Keratinocyte (primary cell): ENCODE data around the gene PEX10. TPM values are rescaled to one million over a fixed set of nuclear protein-coding genes. Genes with fewer than 3 reads are reported as not detected.
A peak's percentile ranks its signal among the peaks of the same experiment; 100 is the strongest.

Experiments
- DNase-seq: peaks from one replicate; pipeline ENCODE4 v3.0.0-alpha.2; 2011; ENCODE audit warnings: low read depth, missing footprints, low spot score
- FAIRE-seq: peaks from 2 replicates; lab custom pipeline; 2011; peaks lifted over from hg19 to GRCh38; lab: Jason Lieb, UNC
- H2AFZ ChIP-seq: 2 replicates; pipeline ENCODE4 v1.6.0; 2012; ENCODE audit warnings: low read length, control low read depth, inconsistent platforms; ENCODE audit not compliant: control insufficient read depth
- H3K27ac ChIP-seq: 2 replicates; pipeline ENCODE4 v1.5.1; 2011; ENCODE audit warnings: low read length; ENCODE audit not compliant: control insufficient read depth, insufficient read depth
- H3K27me3 ChIP-seq: 3 replicates; pipeline ENCODE4 v1.6.0; 2011; ENCODE audit warnings: low read length; ENCODE audit not compliant: control insufficient read depth, insufficient read depth; ENCODE audit errors: extremely low read depth
- H3K36me3 ChIP-seq, 2 experiments: 2 replicates in 1 of 2; 3 replicates in 1 of 2; pipeline ENCODE4 v1.5.1; 2011; ENCODE audit warnings: low read length in 2 of 2, mild to moderate bottlenecking in 1 of 2; ENCODE audit not compliant: control insufficient read depth in 2 of 2, insufficient read depth in 2 of 2; ENCODE audit errors: extremely low read depth in 1 of 2
- H3K4me1 ChIP-seq: 3 replicates; pipeline ENCODE4 v1.5.1; 2011; ENCODE audit warnings: low read length; ENCODE audit not compliant: control insufficient read depth, insufficient read depth; ENCODE audit errors: extremely low read depth
- H3K4me2 ChIP-seq: 3 replicates; pipeline ENCODE4 v1.6.0; 2011; ENCODE audit warnings: low read depth, low read length; ENCODE audit not compliant: control insufficient read depth, insufficient read depth; ENCODE audit errors: extremely low read depth
- H3K4me3 ChIP-seq, 3 experiments: fragments of 200-600 bp in 1 of 3; sonication (generic) in 1 of 3; 2 replicates in 2 of 3; 3 replicates in 1 of 3; pipeline ENCODE4 v1.5.1; 2011 to 2016; ENCODE audit warnings: low read length in 3 of 3, mild to moderate bottlenecking in 3 of 3, control low read depth in 2 of 3, inconsistent platforms in 1 of 3, low read depth in 1 of 3, mixed read lengths in 1 of 3, mixed run types in 1 of 3, moderate library complexity in 1 of 3; ENCODE audit not compliant: control insufficient read depth in 2 of 3, insufficient read depth in 2 of 3; ENCODE audit errors: extremely low read depth in 1 of 3
- H3K79me2 ChIP-seq: 2 replicates; pipeline ENCODE4 v1.6.0; 2012; ENCODE audit warnings: low read length; ENCODE audit not compliant: control insufficient read depth, insufficient read depth
- H3K9ac ChIP-seq: 3 replicates; pipeline ENCODE4 v1.6.0; 2011; ENCODE audit warnings: low read length; ENCODE audit not compliant: control insufficient read depth, insufficient read depth; ENCODE audit errors: extremely low read depth
- H3K9me1 ChIP-seq: 3 replicates; pipeline ENCODE4 v1.6.0; 2011; ENCODE audit warnings: low read length; ENCODE audit not compliant: control insufficient read depth, insufficient read depth; ENCODE audit errors: extremely low read depth
- H3K9me3 ChIP-seq: 2 replicates; pipeline ENCODE4 v1.5.1; 2012; ENCODE audit warnings: low read depth, low read length; ENCODE audit not compliant: control insufficient read depth
- H4K20me1 ChIP-seq: 3 replicates; pipeline ENCODE4 v1.6.0; 2011; ENCODE audit warnings: low read length; ENCODE audit not compliant: control insufficient read depth, insufficient read depth; ENCODE audit errors: extremely low read depth
- CTCF ChIP-seq, 3 experiments: IDR thresholded peaks in 1 of 3; conservative IDR thresholded peaks in 1 of 3; optimal IDR thresholded peaks in 1 of 3; 2 replicates in 2 of 3; 3 replicates in 1 of 3; pipeline versions ENCODE3 to v1.5.1; 2011; ENCODE audit warnings: low read length in 3 of 3, mild to moderate bottlenecking in 3 of 3, moderate library complexity in 2 of 3, control low read depth in 1 of 3, inconsistent platforms in 1 of 3; ENCODE audit not compliant: insufficient read depth in 2 of 3; ENCODE audit errors: extremely low read depth in 1 of 3
- EZH2 ChIP-seq: IDR thresholded peaks from one replicate; pipeline ENCODE4 v1.6.1; 2012; ENCODE audit warnings: inconsistent platforms, mild to moderate bottlenecking, low read length, moderate library complexity
- dilution Hi-C: fragments of 300-500 bp; cut with MboI; formaldehyde crosslinking; loops from one replicate; pipeline ENCODE4 v1.7.0; 2020; ENCODE audit warnings: low sequenced_read_pairs; ENCODE audit not compliant: extremely low pct_ligation_motif_present
- polyA plus RNA-seq, 5 experiments: library from polyadenylated mRNA; depleted of rRNA in 3 of 5; stranded (reverse) in 3 of 5; stranded (forward) in 1 of 5; unstranded in 1 of 5; fragments of >200 nt; gene quantifications; 1 replicate in 1 of 5; 2 replicates in 3 of 5; 3 replicates in 1 of 5; pipeline versions ENCODE4 v1.2.1 to v1.2.3, GENCODE V29; 2011 to 2012; ENCODE audit warnings: missing spikeins in 2 of 5, low read depth in 1 of 5, low replicate concordance in 1 of 5

The PEX10 gene
- polyA plus RNA-seq, 1 donor (not counting 4 experiments of a cell fraction or from before 2014, with no cell fraction given): 13.8 TPM

- H3K9ac ChIP-seq: no peak overlapping the region
- H3K36me3 ChIP-seq: no peaks in the 10 kb centered on the region
- H3K9me1 ChIP-seq: no peaks in the 10 kb centered on the region
- H3K4me2 ChIP-seq: peak overlapping the region; percentile 69
- no peak overlapping the region for H3K27ac ChIP-seq
- H3K4me3 ChIP-seq: peak overlapping the region in 2 of 3 experiments; percentile 26 to 45
- H3K9me3 ChIP-seq: no peaks in the 10 kb centered on the region
- no peak for DNase-seq
- dilution Hi-C loops: loop anchor here (25.0 kb wide), 1 partner anchor 996 kb away; no protein-coding TSS in a partner anchor
- H2AFZ ChIP-seq: peak overlapping the region; percentile 35
- H3K79me2 ChIP-seq: peaks cover 9% of the 10 kb centered on the region
- TF ChIP-seq EZH2: no peak
- no peak for TF ChIP-seq CTCF (optimal IDR thresholded peaks at IDR 0.05 in 1 of 3, IDR thresholded peaks at IDR 0.05 in 1 of 3, conservative IDR thresholded peaks at IDR 0.05 in 1 of 3; ENCODE audit: extremely low read depth in 1 of 3, insufficient read depth in 2 of 3, low read length in 3 of 3)
- no peaks in the 10 kb centered on the region for H3K27me3 ChIP-seq
- H4K20me1 ChIP-seq: no peaks in the 10 kb centered on the region
- no peak for FAIRE-seq
- H3K4me1 ChIP-seq: peaks cover 32% of the 10 kb centered on the region
These were observed 4.0 kb upstream of the PEX10 start for GRCh38 chr1:2416403-2416802.

- Histone ChIP-seq H3K4me2 (peak overlapping the region; percentile 69), H3K79me2 (peaks cover 9% of the 10 kb centered on the region), H3K27ac (no peak overlapping the region), H3K9me3 (no peaks in the 10 kb centered on the region), H3K4me1 (peaks cover 36% of the 10 kb centered on the region), H3K4me3 (peak overlapping the region in 2 of 3 experiments; percentile 26 to 45), H3K36me3 (no peaks in the 10 kb centered on the region), H3K27me3 (no peaks in the 10 kb centered on the region), H3K9me1 (no peaks in the 10 kb centered on the region), H2AFZ (peak overlapping the region; percentile 35), H3K9ac (no peak overlapping the region), H4K20me1 (no peaks in the 10 kb centered on the region)
- no peak for FAIRE-seq
- peak in 2 of 3 experiments; percentile 11 to 35 for TF ChIP-seq CTCF (optimal IDR thresholded peaks at IDR 0.05 in 1 of 3, IDR thresholded peaks at IDR 0.05 in 1 of 3, conservative IDR thresholded peaks at IDR 0.05 in 1 of 3; ENCODE audit: extremely low read depth in 1 of 3, insufficient read depth in 2 of 3, low read length in 3 of 3)
- TF ChIP-seq EZH2: no peak
- dilution Hi-C loops: loop anchor here (25.0 kb wide), 1 partner anchor 996 kb away; no protein-coding TSS in a partner anchor
- DNase-seq: no peak
These were observed 3.4 kb upstream of the PEX10 start for GRCh38 chr1:2415801-2416208.
